NCI-H1417 (cell line): ENCODE results near the gene YJEFN3.
A peak's percentile ranks its signal among the peaks of the same experiment; 100 is the strongest.

Experiments
- DNase-seq, 3 experiments: peaks; one replicate each; lab custom pipeline; 2025; lab: John Stamatoyannopoulos, UW

Gene YJEFN3

DNA sequence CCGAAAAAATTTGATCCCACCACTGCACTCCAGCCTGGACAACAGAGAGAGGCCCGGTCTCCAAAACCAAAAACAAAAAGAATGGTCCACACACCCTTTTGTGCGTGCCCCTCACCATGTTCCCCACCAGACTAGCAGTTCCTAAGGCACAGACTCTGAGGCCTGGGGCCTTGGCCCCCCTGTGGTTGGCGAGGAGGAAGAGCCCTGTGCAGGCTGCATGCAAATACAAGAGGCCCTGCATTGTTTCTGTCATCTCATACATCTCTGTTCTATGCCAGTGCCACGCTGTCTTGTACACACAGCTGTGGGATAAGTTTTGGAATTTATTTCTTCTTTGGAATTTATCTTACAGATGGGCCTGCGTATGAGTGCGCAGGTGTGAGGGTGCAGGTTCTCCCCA lies 4.7 kb upstream of the YJEFN3 start:
- DNase-seq: no peak

GRCh38 chr19:19525611-19526380 lies 2.9 kb upstream of the YJEFN3 start:
- no peak for DNase-seq

- no peak for DNase-seq
Observed at GRCh38 chr19:19526581-19527370, 1.9 kb upstream of the YJEFN3 start.

DNA sequence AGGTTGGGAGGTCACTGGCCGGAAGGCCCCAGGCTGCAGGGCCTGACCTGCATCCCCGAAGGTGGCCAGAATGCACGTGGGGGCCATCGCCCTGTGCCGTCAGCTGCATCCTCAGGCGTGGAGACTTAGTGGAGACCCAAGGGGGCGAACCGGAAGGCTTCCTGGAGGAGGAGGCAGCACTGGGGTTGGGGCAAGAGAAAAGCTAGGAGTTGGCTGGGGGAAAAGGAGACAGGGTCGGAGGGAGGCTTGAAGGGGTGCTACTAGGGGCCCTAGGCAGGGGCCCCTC lies 1.4 kb upstream of the YJEFN3 start:
- no peak for DNase-seq

GRCh38 chr19:19527674-19528625 lies 761 bp upstream of the YJEFN3 start:
- DNase-seq: no peak

DNA sequence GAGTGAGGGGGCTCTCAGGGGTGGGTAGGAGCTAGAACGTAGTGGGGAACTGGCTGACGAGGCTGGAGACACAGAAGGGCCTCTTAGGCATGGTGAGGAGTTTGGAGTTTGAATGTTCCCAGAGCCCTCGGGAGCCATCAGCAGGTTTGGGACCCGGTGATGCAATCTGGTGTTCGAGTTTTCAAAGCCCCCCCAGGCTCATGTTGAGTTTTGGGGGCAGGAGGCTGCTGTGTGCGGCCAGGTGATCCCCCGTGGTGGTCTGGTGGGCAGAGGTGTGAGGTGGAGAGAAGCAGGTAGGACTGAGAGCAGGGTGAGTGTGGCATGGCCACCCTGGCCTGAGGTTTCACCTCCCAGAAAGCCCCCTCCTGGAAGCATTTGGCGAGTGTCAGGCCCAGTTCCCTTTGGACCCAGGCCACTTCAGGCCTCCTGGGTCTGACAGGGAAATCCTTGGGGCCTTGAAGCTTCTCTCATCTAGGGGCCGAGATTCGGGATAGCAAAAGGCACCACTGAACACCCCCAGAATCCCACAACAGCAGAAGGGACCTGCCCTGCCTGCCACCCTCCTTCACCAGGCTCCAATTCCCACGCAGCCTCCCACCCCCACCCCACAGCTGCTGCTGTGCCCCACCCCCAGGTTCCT lies 1.2 kb downstream of the YJEFN3 start:
- no peak for DNase-seq

DNA sequence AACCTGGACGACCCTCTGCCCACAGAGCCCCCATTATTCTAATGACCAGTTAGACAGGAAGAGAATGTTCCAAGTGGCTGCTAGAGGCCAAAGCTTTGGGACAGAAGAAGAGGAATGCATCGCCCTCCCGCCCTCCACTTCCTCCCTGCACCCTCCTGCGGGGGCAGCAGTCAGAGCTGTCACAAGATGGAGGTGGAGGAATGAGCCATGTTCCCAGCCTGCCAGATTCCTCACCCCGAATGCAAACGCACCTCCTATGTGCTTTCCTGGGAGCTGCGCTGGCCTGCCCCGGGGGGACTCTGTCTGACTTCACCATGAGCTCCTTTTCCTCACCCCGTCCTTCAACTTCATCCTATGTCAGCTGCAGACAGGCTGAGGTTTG lies 1.7 kb downstream of the YJEFN3 start:
- no peak for DNase-seq

GRCh38 chr19:19530889-19531288 lies 2.2 kb downstream of the YJEFN3 start:
- DNase-seq: no peak

DNA sequence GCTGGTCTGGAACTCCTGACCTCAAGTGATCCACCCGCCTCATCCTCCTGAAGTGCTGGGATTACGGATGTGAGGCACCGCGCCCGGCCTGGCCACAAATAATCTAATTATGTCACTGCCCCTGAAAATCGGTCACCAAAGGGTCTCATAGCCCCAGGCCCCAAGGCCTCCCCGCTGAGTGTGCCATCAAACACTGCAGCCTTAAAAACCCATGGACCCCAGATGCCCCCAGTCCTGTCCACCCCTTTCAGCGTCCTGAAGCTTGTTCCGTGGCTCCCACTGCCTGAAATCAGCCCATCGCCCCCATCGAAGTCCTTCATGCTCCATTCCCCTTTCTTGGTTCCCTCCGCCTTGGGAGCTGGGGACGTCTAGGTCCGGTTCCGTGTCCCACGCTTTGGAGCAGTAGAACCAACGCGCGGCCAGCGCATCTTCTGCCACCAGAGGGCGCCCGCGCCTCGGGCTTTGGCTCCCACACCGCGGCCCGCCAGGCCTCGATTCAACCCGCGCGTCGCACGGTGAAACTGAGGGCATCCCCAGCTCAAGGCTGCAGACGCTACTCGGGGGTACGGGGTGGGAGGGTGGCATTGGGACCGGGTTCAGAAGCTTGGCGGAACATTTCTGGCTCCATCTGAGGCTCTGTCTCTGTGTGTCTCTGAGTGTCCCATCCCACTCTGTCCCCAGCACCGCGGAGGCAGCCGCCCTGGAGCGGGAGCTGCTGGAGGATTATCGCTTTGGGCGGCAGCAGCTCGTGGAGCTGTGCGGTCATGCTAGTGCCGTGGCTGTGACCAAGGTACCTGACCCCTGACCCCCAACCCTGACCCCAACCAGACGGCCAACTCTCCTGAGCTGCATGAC lies 3.5 kb downstream of the YJEFN3 start:
- peak; percentile 65 to 78 (median 67) for DNase-seq

- no peak for DNase-seq
Observed at GRCh38 chr19:19532806-19533701, 4.3 kb downstream of the YJEFN3 start.

GRCh38 chr19:19533841-19534240 lies 5.1 kb downstream of the YJEFN3 start:
- DNase-seq: peak in 1 of 3 experiments; percentile 19

GRCh38 chr19:19534556-19535265 lies 6.0 kb downstream of the YJEFN3 start:
- DNase-seq: no peak

DNA sequence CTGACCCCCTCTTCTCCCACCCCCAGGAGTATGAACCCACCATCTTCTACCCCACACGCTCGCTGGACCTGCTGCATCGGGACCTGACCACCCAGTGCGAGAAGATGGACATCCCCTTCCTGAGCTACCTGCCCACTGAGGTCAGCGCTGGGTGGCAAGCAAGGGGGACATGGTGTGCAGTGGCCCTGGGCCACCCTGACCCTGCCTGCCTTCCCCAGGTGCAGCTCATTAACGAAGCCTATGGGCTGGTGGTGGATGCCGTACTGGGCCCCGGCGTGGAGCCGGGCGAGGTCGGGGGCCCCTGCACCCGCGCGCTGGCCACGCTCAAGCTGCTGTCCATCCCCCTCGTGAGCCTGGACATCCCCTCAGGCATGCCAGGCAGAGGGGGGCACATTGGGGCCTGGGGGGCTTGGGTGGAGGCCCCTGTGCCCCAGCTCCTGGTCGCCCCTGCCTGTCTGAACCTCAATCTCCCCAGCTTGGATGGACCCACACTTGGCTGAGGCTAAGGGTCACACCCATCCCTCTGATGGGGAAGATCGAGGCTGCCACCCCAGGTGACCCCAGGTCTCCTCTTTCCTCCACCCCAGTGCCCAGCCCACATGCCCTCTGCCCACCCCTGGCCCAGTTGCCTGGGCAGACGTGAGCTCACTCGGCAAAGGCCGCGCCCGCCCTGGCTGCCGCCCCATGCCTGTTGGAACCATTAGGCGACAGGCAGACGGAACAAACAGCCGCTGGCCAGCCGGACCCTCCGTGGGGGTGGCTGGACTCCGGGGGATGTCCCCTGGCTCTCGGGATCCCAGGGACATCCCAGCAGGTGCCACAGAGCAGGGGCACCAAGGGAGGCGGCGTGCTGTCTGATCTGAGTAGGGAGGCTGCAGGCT lies 6.8 kb downstream of the YJEFN3 start:
- no peak for DNase-seq

- DNase-seq: no peak
Observed at GRCh38 chr19:19537075-19538048, 8.7 kb downstream of the YJEFN3 start.

DNA sequence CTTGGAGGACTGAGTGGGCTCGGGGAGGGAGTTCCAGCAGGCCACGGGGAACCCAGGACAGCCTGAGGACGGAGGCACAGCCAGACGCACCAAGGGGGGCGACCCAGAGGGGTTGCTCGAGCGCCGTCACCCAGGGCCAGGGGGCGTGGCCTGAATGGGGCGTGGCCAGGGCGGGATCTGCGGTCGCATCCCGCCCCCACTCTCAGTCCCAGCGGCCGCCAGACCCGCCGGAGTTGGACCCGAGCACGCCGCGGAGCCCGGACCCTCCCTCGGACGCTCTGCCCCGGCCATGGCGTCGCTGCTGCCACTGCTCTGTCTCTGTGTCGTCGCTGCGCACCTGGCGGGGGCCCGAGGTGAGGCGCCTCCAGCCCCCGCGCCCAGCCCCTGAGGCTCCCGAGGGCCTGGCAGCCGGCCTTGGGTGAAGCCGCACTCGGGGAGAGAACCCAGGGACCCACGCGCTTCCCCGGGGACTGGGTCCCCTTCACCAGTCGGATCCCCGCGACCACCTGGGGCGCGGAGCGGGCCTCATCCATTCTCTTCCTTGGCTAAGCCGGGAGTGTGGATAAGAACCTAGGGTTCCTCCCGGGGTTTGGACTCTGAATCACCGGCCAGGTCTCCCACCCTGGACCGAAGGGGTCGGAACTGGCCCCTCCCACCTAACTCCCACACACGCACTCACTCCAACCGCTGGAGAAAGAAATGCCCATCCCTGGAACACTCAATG lies 9.5 kb downstream of the YJEFN3 start, which contains the start of gene CILP2:
Gene CILP2 (plus strand): TSS at position 205 of the 724 bp plus-strand sequence. CDS start 85 bp downstream, at position 290.
- peak in 2 of 3 experiments; percentile 55 to 60 for DNase-seq

DNA sequence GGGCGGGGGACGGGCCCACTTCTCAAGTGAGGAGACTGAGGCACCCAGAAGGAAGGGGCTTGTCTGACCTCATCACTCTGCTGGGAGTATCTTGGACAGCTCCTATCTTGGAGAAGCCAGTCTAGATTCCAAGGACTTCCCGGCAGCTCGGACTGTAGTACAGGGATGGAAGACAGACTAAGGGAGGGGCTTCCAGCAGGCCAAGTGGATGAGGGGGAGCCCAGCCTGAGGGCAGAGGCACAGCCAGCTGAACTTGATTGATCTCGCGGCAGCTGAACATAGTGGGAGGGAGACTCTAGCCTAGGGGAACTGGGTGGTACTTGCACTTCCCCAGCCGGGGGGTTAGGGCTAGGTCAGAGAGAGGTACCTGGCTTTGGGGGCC lies 10.1 kb downstream of the YJEFN3 start:
- no peak for DNase-seq
